HG03280 (cell line): ENCODE results near the gene MYH7.

Experiments used
- ATAC-seq: cut with Tn5 transposase; IDR thresholded peaks from one replicate; pipeline ENCODE4 v1.9.1; 2021; ENCODE audit warnings: mild to moderate bottlenecking, moderate library complexity; ENCODE audit not compliant: unreplicated experiment

Gene MYH7

GRCh38 chr14:23449314-23449713 lies 13.9 kb upstream of the MYH7 start:
- no peak for ATAC-seq

DNA sequence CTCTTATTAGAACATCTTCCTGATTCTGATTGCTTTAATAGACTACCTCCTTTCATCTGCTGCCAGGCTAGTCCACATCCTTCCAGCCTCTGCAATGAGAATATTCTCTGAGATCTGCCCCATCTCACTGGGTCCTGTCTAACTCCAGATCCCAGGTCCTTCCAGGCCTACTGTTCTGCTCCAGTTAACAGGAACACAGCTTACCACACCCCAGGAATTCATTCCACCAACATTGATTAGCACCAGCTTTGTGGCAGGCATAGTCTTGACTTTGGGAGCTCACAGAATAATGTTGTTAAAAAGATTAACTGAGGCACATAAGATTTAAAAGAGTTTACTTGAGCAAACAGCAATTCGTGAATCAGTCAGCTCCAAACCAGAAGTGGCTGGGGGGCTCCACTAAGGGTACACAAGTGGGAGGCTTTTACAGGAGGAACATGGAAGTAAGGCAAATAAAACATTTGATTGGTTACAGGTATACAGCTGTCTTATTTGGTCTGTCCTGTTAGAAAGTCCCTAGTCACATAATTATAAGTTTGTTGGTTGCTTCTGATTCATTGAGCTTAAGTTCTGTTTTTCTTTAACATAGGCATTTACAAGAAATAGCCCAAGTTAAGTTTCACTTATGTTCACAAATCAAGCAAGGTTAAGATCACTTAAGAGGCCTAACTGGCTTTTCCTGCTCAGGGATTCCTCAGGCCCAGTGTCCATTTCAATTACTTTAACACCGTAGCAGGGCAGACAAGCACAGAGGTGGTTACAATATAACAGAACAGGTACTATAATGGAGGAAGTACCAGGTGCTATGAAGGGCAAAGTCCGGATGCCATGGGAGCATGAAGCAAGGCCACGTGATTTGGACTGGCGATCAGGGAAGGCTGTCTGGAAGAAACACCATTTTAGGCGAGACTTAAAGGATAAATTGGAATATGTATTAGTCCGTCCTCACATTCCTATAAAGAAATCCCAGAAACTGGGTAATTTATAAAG lies 12.2 kb upstream of the MYH7 start:
- ATAC-seq: no peak

GRCh38 chr14:23446291-23446851 lies 10.9 kb upstream of the MYH7 start:
- ATAC-seq: no peak

GRCh38 chr14:23445773-23446172 lies 10.3 kb upstream of the MYH7 start:
- no peak for ATAC-seq

GRCh38 chr14:23444314-23444713 lies 8.9 kb upstream of the MYH7 start:
- ATAC-seq: no peak

- ATAC-seq: no peak
Measured at GRCh38 chr14:23443881-23444280, 8.4 kb upstream of the MYH7 start.

- no peak for ATAC-seq
Measured at GRCh38 chr14:23443411-23443812, 8.0 kb upstream of the MYH7 start.

DNA sequence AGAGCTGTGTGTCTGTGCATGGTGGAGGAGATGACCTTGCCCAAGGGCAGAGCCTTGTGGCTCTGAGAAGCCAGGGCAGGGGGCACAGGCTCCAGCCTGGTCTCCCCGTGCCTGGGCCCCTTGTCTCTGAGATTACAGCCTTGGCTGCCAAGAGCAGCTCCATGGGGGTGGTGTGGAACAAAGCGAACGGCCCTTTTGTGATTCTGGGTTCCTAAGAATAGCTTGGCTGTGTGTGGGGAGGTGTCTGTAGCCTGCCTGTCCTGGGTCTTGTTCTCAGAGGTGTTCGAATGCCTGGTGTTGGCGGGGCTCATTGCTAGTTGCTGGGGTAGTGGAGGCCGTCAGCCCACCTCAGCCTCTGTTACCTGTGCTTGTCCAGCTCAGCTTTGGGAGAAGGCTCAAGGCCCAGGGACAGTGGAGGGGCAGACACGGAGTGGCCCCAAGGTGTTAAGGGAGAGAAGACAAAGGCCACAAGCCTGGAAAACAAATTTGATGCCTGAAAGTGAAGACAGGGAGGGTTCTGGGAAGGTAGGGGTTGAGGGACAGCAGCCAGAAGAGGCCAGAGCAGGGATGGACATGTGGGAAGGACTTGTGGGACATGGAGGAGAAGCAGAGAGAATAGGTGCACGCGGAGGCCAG lies 7.4 kb upstream of the MYH7 start:
- no peak for ATAC-seq

GRCh38 chr14:23441076-23441475 lies 5.6 kb upstream of the MYH7 start:
- no peak for ATAC-seq

DNA sequence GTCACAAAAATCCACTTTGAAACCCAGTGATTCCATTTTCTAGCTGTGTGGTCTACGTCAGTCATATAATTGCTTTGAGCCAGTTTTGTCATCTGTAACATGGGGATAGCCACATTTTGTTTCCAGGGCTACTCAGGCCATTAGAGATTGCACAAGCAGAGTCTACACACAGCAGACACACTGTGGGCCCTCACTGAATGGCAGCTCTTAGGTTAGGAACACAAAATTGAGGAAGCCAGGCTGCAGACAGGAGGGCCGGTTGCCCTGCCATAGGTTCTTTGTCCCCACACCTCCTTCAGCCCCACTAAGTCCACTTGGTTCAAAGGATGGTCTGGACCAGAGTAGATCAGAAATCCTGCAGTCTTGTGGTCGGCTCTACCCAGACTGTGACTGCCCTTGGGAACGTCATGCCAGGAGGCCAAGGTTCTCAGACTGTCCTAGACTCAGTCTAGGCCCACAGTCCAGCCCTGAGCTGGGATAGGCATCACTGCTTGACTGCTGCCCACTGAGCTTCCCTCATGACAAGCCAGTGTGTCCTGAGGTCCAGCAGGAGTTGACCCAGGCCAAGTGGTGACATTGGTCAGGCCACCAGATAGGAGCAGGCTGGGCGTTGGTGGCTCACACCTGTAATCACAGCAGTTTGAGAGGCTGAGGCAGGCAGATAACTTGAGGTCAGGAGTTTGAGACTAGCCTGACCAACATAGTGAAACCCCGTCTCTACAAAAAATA lies 3.8 kb upstream of the MYH7 start:
- ATAC-seq: no peak

DNA sequence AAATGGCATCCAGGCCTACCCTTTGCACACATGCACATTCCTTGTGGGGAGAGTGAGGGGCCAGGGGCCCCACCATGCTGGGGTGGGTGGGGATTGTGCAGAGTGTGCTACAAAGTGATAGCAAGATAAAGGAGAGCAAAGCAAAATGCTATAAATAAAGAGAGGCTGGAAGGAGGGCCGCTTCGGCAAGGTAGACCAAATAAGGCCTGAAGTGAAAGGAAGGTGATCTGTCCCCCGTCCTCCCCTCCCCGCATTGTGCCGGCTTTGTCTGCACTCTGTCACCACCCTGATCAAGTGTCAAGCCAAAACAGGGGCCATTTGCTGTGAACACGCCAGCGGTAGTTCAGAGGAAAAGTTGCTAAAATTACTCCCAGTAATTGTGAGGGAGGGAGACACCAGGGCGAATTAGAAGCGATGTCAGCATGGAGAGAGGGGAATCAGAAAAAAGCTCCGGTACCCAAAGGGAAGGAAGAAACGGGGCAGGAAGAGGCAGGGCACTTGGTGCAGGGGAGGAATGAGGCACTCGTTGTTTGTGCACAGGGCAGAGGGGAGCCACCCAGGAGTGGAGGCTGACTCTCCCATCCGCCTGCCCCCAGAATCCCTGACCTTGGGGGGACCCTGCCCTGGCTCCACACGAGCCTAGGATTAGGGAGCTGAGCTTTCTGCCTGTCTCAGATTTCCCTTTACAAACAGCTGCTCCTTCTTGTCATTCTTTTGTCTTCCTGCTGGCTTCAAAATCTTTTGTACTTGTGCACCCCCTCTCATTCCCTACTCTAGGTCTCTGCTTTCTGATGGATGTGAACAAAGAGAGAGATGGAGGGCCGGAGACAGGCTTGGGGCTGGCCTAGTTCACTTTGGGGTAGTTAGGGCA lies 2.9 kb upstream of the MYH7 start:
- no peak for ATAC-seq

- ATAC-seq: no peak
Measured at GRCh38 chr14:23437133-23438100, 2.0 kb upstream of the MYH7 start.

GRCh38 chr14:23436327-23437132 lies 1.1 kb upstream of the MYH7 start:
- no peak for ATAC-seq

- ATAC-seq: no peak
Measured at GRCh38 chr14:23434488-23435222, 805 bp downstream of the MYH7 start.

DNA sequence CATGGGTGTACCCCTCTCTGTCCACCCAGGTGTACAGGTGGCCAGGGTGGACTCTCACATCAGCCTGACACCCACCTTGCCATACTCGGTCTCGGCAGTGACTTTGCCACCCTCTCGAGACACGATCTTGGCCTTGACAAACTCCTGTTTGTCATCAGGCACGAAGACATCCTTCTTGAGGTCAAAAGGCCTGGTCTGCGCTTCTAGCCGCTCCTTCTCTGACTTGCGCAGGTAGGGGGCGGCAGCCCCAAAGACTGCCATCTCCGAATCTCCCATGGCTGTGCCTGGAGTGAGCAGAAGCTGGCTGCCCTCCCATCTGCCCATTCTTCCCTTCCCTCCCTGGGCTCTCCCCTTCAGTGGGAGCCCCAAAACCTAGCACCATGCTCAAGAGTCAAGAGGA lies 2.0 kb downstream of the MYH7 start:
- no peak for ATAC-seq

GRCh38 chr14:23432946-23433345 lies 2.5 kb downstream of the MYH7 start:
- ATAC-seq: no peak

DNA sequence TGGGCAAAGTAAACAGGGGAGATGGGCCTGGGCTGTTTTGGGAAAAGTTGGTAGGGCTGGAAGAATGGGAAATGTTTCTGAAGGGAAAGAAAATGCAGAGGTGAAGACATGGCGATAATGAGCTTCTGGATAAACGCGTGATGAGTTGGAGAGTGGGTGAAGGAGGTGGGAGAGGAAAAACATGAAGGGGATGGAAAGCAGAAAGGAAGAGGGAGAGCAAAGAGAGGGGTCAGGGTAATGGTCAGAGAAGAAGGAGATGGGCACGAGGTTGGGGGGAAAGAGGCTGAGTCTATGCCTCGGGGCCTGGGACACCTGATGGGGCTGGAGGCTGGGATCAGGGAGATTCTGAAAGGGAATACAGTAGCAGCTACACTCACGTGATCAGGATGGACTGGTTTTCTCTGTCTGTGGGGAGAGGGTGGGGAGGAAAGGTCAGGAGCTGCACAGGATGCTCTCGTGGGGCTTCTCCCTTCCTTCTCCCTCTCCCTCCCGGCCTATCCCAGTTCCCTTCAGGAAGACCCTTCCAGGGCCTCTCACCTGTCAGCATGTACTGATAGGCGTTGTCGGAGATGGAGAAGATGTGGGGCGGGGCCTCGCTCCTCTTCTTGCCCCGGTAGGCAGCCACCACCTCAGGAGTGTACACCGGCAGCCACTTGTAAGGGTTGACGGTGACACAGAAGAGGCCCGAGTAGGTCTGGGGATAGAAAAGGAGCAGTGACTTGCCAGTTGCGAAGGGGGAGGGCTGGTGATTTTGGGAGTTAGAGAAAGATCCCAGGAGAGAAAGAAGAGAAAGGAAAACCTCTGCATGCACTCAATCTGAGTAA lies 3.1 kb downstream of the MYH7 start:
- no peak for ATAC-seq
